Measurements from ENCODE around the gene CLEC2L. TPM values are rescaled to one million over a fixed set of nuclear protein-coding genes. Genes with fewer than 3 reads are reported as not detected.
A peak's percentile ranks its signal among the peaks of the same experiment; 100 is the strongest.

The CLEC2L gene
- total RNA-seq, 3 donors from 2014 or later = not detected

DNA sequence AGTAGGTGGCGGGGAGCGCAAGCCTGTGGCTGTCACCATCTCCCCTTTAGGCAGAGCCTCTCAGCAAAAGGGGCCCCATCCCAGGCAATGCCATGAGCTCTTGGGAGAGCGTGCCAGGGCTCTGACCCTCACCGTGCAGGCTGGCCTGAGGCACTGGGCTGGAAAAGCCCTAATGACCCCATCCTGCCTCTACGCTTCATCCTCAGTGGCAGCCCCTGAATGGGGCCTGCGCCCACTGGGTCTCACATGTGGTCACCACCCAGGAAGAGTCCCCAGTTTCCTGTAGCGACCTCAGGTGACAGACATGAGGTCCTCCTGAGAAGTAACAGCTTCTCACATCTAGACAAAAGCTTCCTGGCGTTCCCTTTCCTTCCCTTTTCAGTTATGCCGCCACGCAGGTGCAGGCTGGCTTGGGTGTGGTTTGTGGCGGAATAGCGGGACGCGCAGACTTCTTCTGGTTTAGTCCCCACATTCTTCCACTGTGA lies 59.2 kb downstream of the CLEC2L start:
- Histone ChIP-seq H3K4me1 (no peaks in the 10 kb centered on the region), H3K36me3 (no peaks in the 10 kb centered on the region), H3K27me3 (no peaks in the 10 kb centered on the region), H3K27ac (no peak overlapping the region), H3K4me3 (no peak overlapping the region), H3K9me3 (no peaks in the 10 kb centered on the region)
- TF ChIP-seq POLR2A (IDR thresholded peaks at IDR 0.05) = no peak
- TF ChIP-seq POLR2AphosphoS5 (IDR thresholded peaks at IDR 0.05) = no peak
- TF ChIP-seq, protein P1, sequence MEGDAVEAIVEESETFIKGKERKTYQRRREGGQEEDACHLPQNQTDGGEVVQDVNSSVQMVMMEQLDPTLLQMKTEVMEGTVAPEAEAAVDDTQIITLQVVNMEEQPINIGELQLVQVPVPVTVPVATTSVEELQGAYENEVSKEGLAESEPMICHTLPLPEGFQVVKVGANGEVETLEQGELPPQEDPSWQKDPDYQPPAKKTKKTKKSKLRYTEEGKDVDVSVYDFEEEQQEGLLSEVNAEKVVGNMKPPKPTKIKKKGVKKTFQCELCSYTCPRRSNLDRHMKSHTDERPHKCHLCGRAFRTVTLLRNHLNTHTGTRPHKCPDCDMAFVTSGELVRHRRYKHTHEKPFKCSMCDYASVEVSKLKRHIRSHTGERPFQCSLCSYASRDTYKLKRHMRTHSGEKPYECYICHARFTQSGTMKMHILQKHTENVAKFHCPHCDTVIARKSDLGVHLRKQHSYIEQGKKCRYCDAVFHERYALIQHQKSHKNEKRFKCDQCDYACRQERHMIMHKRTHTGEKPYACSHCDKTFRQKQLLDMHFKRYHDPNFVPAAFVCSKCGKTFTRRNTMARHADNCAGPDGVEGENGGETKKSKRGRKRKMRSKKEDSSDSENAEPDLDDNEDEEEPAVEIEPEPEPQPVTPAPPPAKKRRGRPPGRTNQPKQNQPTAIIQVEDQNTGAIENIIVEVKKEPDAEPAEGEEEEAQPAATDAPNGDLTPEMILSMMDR (IDR thresholded peaks at IDR 0.05) = no peak
- intact Hi-C loops (cut with DNase I; ENCODE audit: low total_unique reads) = no loop called here
- peak in 1 of 2 donors; percentile 38 for DNase-seq (ENCODE audit: low spot score in 2 of 2)

DNA sequence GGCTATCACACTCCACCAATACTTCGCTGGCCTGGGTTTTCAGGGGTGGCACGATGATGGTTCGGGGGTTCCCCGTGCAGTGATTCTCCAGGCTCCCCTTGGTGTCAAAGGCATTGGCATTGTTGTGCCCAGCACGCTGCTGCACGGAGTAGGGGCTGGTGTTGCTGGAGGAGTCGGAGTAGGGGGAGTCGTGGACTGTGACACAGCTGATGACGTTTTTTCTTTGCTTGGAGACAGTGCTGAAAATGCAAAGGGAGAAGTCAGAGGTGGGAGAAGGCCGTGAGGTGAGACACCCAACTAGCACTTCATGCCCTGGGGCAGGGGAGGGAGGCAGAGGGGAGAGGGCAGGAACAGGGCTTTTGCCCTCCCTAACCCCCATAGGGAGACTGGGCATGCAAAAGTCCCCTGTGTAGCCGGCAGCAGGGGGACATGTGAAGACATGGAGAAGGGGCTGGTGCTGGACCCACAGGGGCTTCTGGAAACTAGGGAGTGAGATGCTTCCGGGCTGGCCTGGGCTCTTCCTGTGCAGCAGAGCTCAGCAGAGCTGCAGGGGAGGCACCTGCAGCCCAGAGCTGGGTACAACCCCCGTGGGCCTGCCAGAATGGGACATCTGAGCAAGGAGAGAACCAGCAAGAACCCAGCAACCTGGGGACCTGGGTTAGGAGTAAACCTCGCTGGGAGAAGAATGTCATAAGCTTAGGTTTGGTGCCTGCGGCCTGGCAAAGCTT lies 60.5 kb downstream of the CLEC2L start:
- H3K36me3 ChIP-seq = no peaks in the 10 kb centered on the region

DNA sequence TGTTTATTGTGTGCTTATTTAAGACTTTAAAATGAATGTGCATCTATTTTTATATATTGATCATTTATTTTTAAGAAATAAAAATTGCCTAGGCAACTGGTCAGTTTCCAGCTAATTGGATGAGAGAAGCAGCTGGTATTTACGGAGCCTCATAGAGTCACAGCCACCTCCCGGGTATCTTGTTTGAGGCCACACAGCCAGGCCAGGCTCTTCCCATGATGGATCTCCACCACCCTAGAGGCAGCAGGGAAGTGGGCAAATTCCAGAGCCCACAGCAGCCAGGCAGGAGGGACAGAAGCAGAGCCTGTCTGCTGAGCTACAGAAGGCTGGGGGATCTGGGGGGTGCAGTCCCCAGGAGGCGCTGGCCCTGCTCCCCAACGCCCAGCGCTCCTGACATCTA lies 61.6 kb downstream of the CLEC2L start:
- DNase-seq (ENCODE audit: low spot score in 2 of 2) = no peak
- H3K27me3 ChIP-seq = no peaks in the 10 kb centered on the region
- no peaks in the 10 kb centered on the region for H3K4me1 ChIP-seq
- intact Hi-C loops (cut with DNase I; ENCODE audit: low total_unique reads) = no loop called here
- no peak overlapping the region for H3K4me3 ChIP-seq
- TF ChIP-seq POLR2AphosphoS5 (IDR thresholded peaks at IDR 0.05) = no peak
- TF ChIP-seq, protein P1 (IDR thresholded peaks at IDR 0.05) = no peak
- TF ChIP-seq POLR2A (IDR thresholded peaks at IDR 0.05) = no peak
- H3K27ac ChIP-seq = no peak overlapping the region
- no peaks in the 10 kb centered on the region for H3K36me3 ChIP-seq
- no peaks in the 10 kb centered on the region for H3K9me3 ChIP-seq

More for the DNA sequence above, 60.5 kb downstream of the CLEC2L start:
- DNase-seq (ENCODE audit: low spot score in 2 of 2) = no peak
- TF ChIP-seq POLR2AphosphoS5 (IDR thresholded peaks at IDR 0.05) (no peak), POLR2A (IDR thresholded peaks at IDR 0.05) (no peak)
- TF ChIP-seq, protein P1 (IDR thresholded peaks at IDR 0.05) = no peak
- Histone ChIP-seq H3K4me3 (no peak overlapping the region), H3K27me3 (no peaks in the 10 kb centered on the region), H3K27ac (no peak overlapping the region), H3K9me3 (no peaks in the 10 kb centered on the region), H3K4me1 (no peaks in the 10 kb centered on the region)
- intact Hi-C loops (cut with DNase I; ENCODE audit: low total_unique reads) = no loop called here

DNA sequence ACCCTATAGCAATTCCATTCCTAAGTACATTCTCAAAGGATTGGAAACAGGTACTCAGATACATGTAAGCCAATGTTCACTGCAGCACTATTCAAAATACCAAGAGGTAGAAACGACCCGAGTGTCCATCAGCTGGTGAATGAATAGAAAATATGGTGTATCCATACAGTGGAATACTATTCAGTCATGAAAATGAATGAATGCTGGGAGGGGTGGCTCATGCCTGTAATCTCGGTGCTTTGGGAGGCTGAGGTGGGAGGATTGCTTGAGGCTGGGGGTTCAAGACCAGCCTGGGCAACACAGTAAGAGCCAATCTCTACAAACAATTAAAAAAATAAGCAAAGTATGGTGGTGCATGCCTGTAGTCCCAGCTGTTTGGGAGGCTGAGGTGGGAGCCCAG lies 62.8 kb downstream of the CLEC2L start:
- no peaks in the 10 kb centered on the region for H3K4me1 ChIP-seq
- no peaks in the 10 kb centered on the region for H3K36me3 ChIP-seq
- DNase-seq (ENCODE audit: low spot score in 2 of 2) = peak in 1 of 2 donors; percentile 20
- no peak overlapping the region for H3K4me3 ChIP-seq
- H3K9me3 ChIP-seq = no peaks in the 10 kb centered on the region
- intact Hi-C loops (cut with DNase I; ENCODE audit: low total_unique reads) = no loop called here
- H3K27me3 ChIP-seq = no peaks in the 10 kb centered on the region
- TF ChIP-seq, protein P1 (IDR thresholded peaks at IDR 0.05) = no peak
- no peak for TF ChIP-seq POLR2AphosphoS5 (IDR thresholded peaks at IDR 0.05)
- no peak for TF ChIP-seq POLR2A (IDR thresholded peaks at IDR 0.05)
- H3K27ac ChIP-seq = no peak overlapping the region

DNA sequence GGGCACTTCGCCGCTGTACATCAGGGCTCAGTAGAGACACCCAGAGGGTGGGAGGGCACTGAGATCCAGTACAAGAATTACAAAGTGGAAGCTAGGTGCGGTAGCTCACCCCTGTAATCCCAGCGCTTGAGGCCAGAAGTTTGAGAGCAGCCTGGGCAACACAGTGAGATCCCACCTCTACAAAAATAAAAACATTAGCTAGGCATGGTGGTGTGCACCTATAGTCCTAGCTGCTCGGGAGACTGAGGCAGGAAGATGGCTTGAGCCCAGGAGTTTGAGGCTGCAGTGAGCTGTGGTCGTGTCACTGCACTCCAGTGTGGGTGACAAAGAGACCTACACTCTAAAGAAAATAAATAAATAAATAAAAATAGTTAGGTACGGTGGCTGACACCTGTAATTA lies 64.0 kb downstream of the CLEC2L start:
- intact Hi-C loops (cut with DNase I; ENCODE audit: low total_unique reads) = no loop called here
- H3K36me3 ChIP-seq = no peaks in the 10 kb centered on the region
- no peak for DNase-seq (ENCODE audit: low spot score in 2 of 2)

More for the DNA sequence above, 64.0 kb downstream of the CLEC2L start:
- Histone ChIP-seq H3K9me3 (no peaks in the 10 kb centered on the region), H3K27me3 (no peaks in the 10 kb centered on the region), H3K27ac (no peak overlapping the region), H3K4me1 (no peaks in the 10 kb centered on the region), H3K4me3 (no peak overlapping the region)
- TF ChIP-seq POLR2A (IDR thresholded peaks at IDR 0.05) (no peak), POLR2AphosphoS5 (IDR thresholded peaks at IDR 0.05) (no peak)
- TF ChIP-seq, protein P1 (IDR thresholded peaks at IDR 0.05) = no peak

All from breast epithelium (tissue), 4 donors.